Effector CD4-positive, alpha-beta T cell (primary cell): ENCODE measurements around the gene MEP1A.
"Not testable (repeated sequence)": the region's sequence is repeated elsewhere in the genome, so short reads cannot be mapped to it uniquely, and the experiment has no call there.

Experiments used
- DNase-seq: peaks from one replicate; pipeline ENCODE4 v3.0.0-alpha.2; 2020

The MEP1A gene

DNA sequence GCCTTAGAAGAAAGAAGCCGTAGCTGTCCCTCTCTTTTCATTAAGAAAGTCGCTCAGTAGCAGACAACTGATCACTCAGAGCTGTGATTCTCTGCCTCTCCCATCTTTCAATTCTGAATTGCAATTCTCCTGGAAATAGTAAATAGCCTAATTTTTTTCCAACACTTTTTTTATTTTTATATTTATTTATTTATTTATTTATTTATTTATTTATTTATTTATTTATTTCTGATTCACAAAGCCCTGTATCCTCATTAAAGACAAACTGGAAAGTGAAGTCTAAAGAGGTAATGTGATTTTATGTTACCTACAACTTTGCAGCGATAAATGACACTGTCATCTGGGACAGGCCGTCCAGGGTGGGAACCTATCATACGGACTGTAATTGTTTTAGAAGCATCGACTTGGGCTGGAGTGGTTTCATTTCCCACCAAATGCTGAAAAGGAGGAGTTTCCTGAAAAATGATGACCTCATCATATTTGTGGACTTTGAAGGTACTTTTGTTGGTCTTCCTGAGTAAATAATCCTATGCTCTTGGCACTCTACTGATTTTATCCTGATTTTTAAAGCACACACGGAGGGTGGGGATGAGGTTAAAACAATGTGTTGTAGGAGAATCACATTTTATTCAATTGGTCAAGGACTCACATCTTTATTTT is 41.2 kb downstream of the MEP1A start:
- not testable (repeated sequence) for DNase-seq

DNA sequence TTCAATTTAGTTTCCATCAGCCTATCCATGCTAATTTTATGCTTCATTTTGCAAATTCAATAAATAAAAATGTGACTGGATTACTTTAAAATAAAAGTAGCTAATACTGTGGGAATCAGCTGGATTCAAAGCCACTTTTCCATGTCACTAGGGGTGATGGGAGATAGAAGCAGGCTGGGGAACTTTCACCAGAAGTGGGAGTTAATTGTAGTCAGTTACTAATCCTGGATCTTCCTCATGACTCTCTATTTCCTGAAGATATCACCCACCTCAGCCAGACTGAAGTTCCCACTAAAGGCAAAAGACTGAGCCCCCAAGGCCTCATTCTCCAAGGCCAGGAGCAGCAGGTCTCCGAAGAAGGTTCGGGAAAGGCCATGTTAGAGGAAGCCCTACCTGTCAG is 41.8 kb downstream of the MEP1A start:
- not testable (repeated sequence) for DNase-seq

DNA sequence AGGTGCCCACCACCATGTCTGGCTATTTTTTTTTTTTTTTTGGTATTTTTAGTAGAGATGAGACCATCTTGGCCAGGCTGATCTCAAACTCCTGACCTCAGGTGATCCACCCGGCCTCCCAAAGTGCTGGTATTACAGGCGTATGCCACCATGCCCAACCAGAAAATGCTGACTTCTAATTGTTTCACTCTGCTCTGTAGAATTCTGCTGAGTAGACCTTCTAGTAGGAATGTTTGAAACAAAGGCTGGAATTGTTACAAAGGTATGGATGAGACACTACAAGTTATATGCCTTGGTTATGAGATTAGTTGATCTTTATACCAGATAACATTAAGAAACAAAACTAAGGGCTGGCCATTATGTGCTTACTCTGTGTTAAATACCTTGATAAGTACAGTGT is 44.8 kb downstream of the MEP1A start:
- DNase-seq, result no peak

DNA sequence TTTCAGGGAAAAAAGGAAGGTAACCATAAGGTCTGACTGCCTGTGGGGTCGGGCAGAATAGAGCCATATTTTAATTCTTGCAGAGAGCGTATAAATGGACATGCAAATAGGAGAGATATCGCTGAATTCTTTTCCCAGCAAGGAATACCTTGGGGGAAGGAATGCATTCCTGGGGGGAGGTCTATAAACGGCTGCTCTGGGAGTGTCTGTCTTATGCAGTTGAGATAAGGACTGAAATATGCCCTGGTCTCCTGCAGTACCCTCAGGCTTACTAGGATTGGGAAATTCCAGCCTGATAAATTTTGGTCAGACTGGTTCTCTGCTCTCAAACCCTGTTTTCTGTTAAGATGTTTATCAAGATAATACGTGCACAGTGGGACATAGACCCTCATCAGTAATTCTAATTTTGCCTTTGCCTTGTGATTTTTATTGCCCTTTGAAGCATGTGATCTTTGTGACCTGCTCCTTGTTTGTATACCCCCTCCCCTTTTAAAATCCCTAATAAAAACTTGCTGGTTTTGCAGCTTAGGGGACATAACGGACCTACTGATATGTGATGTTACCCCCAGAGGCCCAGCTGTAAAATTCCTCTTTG is 49.2 kb downstream of the MEP1A start:
- DNase-seq, result not testable (repeated sequence)

DNA sequence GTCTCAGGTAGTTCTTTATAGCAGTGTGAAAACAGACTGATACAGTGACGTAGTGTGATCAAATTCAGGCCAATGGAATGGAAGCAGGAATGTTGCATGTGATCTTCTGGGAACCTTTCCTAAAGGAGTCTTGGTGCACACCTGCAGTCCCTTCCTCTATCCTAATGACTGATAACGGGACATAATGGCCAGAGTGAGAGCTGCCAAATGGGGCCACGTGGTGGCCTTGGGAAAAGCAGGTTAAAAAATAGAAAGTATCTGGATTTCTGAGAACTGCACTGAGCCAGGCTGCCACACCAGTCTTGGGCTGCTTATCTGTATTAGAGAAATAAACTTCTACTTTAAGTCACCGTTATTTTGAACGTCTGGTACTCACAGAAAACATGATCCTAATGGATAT is 51.9 kb downstream of the MEP1A start:
- no peak for DNase-seq

DNA sequence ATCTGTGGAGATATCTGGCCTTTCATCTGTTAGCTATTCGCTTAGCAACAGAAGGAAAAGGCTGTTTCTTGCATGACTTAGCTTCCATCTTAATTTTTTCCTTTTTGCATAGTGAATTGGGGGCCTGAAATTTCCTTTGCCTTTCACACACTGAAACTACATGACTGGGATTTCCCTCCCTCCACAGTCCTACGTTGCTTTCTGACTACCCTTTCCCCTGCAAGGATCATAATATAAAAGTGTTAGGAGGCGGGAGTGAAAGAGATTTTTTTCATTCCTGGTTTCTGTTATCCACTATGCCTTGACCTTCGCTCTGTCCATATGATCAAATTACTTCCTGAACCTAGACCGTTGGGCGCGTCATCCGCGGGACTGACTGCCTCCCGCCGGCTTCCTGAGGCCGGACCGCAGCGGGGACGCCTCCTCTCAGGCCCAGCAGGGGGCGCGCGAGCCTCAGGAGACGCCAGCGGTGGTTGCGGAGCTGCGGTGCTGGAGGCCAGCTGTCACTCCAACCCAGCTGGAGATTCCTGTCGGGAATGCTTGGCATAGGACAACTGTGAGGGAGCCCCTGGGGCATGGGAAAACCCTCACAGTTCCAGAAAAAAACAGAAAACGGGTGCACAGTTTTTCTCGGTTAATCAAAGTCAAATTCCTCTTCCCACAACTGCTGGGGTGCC is 55.6 kb downstream of the MEP1A start:
- peak; percentile 8 for DNase-seq

GRCh38 chr6:46849361-46849690 is 56.1 kb downstream of the MEP1A start:
- no peak for DNase-seq

GRCh38 chr6:46850792-46851191 is 57.6 kb downstream of the MEP1A start:
- no peak for DNase-seq

GRCh38 chr6:46851576-46851975 is 58.4 kb downstream of the MEP1A start:
- not testable (repeated sequence) for DNase-seq

DNA sequence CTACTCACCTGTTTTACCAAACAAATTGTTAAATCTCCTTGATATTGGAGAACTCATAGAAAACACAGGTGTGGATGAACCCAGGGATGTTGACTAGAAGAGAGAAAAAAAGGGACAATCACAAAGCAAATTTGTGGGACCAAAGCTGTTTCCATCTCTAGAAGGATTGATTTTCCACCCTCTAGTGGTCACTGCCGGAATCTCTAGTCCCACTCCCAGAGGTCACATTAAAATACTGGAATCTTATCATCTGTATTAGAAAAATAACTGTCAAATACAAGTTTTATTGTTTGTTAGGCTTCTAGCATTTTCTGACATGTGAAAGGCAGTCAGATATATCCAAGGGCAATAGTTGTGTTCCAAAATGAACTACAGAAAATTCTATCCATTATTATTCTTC is 62.8 kb downstream of the MEP1A start:
- DNase-seq, result not testable (repeated sequence)

GRCh38 chr6:46862381-46862780 is 69.2 kb downstream of the MEP1A start:
- DNase-seq, result no peak

DNA sequence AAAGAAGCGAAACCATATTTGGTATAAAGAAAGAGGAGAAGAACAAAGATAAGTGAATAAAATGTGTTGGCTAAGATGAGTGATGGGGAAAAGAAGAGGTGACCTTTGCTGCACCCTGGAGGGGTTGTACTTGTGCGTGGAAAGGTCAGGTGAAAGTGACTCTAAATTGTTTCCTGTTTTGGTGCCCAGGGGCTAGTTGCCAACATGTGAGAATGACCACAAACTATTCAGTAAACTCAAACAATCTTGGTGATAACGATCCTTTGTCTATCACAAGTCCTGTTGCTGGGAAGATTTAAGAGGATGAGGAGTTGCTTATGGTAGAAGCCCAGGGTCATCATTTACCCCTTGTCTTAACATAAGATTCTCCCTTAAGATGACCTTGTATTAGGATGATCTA is 70.6 kb downstream of the MEP1A start:
- no peak for DNase-seq

- DNase-seq, result no peak
Observed at GRCh38 chr6:46865221-46865620, 72.0 kb downstream of the MEP1A start.

- DNase-seq, result no peak
Observed at GRCh38 chr6:46867411-46867810, 74.2 kb downstream of the MEP1A start.

DNA sequence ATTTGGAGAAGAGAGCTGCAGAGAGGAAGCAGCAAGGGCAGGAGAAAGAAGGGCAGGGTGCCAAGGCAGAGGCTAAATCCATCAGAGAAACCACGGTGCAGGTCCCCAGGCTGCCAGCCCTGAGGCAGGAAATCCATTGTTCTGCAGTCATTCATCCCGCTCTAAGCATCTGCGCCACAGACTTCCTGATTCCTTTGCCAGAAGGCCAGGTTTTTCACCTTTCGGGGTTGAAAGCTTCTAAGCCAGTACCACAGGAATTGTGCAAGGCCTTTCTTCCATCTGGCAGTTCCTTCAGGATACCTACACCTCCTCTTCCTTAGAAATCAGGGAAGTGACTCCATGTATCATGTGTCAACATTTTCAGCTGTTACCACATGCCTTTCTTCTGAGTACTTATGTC is 82.9 kb downstream of the MEP1A start:
- no peak for DNase-seq

- DNase-seq, result no peak
Observed at GRCh38 chr6:46879003-46879402, 85.8 kb downstream of the MEP1A start.

GRCh38 chr6:46882645-46883044 is 89.5 kb downstream of the MEP1A start:
- DNase-seq, result no peak

DNA sequence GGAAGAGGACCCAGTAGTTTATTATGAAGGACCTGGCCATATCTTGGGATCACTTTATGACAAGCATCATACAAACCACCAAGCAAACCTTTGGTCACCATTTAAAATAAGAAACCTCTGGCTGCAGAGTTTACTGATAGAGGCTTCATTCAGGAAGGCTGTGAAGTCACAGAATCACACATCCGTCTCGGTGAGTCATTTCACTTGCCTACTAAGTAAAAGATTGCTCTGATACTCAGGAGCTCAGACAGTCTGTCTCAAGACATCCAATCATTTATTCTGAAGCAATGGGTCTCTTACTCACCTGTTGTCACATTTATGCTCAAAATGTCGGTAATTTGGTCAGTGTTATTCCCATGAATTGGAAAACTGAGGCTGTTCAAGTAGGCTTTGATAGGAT is 94.8 kb downstream of the MEP1A start:
- DNase-seq, result no peak

- no peak for DNase-seq
Observed at GRCh38 chr6:46888578-46888977, 95.4 kb downstream of the MEP1A start.
